GM18505 (cell line): ENCODE measurements around the gene NHSL2.

ENCODE experiments used
- ATAC-seq: cut with Tn5 transposase; IDR thresholded peaks from one replicate; pipeline ENCODE4 v1.9.1; 2021; ENCODE audit not compliant: unreplicated experiment
- POLR2A ChIP-seq: IDR thresholded peaks from 4 replicates; pipeline ENCODE4 v1.6.1; 2011; ENCODE audit warnings: borderline replicate concordance; ENCODE audit not compliant: insufficient read depth, insufficient read length; ENCODE audit errors: extremely low read depth

NHSL2 gene

DNA sequence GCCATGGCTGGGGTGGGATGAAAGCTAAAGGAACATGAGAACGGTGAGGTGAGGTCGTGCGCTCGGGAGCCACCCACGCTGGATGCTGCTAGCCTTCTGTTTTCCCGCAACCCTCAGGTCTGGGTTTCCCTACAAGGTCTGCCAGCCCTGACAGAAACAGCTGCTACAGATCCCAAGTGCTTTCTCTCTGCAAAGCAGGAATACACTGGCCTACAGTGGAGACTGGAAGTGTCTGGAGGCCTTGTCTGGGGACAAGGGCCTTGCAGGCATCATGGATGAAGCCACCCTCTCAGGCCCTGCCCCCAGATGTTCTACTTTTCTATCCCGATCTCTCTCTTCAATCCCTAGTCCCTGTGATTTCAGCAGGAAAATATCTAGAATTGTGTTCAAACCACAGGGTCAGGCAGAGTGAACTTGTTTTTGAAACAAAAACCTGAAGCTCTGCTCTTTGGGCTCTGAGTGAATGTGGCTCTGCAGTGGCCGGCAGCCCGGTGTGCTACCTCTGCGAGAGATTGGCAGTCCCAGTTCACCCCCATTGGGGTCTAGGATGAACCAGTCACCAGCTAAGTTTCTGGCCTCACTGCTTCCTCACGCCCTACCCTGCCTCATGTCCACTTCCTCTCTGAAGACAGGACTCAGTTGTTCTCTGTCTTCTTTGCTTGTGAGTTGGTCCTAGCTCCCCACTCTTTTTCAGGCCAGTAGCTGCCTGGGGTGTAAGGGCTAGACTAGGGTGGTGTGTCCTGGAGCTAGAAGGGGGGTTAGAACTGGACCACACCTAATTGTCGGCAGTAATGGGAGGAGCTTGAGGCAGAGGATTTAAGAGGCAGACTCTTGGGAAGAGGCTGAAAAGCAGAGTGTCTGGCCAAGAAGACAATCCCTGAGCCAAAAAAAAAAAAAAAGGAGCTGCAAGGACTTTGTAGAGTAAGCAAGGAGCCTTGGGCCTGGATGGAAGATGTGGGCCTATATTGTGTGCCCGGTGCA, 131.5 kb downstream of the NHSL2 start:
- no peak for ATAC-seq
- no peak for TF ChIP-seq POLR2A

DNA sequence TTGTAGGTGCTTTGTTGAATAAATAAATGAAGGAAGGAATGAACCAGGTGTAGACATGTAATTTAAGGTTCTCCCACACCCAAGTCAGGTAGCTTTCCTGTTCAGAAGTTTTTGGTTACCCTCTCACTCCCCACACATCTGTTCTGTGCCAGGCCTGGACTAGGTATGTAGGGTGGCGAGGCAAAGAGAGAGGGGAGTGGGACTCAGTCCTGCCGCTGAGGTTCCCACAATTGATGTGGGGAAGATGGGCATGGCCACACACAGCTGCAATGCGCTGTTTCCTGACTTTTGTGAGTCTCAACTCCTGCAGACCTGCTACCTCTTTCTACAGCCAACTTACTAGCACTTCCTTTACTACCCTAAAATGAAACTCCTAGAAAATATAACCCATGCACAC, 132.2 kb downstream of the NHSL2 start:
- no peak for TF ChIP-seq POLR2A
- ATAC-seq, result no peak

DNA sequence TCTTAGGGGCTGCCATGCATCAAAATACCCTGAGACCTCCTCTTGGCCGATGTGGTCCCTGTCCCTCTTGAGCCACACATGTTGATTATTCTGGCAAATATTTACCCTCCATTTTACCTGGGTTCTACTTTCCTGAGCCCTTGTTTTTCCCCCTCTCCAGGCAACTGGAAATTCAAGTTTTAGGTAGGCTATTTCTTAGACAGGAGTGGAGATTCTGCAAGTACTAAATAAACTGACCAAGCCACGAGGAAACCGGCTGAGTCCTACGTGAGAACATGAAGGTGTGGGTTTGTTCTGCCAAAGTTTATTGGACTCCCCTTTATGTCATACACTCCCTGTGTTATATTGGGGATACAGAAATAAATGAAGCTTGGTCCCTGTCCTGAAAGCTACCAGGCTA, 133.0 kb downstream of the NHSL2 start:
- TF ChIP-seq POLR2A, result no peak
- ATAC-seq, result no peak

DNA sequence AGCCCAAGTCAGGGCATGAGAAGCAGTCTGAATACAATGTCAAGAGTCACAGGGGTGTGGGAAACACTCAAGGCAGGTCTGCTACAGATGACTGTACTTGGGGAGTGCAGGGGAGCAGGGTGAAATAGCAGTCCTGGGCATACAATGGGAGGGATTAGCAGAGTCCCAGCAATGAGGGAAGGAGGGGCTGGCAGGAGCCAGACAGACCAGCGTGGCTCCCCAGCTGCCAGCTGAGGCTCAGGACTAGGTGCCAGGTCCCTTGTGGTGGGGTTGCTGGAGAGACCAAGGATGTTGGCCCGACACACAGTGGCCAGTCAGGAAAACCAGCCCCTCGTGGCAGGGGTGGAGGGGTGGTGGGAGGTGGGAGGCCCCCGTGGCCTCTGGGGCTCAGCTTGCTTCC, 134.5 kb downstream of the NHSL2 start:
- TF ChIP-seq POLR2A, result no peak
- ATAC-seq, result no peak

DNA sequence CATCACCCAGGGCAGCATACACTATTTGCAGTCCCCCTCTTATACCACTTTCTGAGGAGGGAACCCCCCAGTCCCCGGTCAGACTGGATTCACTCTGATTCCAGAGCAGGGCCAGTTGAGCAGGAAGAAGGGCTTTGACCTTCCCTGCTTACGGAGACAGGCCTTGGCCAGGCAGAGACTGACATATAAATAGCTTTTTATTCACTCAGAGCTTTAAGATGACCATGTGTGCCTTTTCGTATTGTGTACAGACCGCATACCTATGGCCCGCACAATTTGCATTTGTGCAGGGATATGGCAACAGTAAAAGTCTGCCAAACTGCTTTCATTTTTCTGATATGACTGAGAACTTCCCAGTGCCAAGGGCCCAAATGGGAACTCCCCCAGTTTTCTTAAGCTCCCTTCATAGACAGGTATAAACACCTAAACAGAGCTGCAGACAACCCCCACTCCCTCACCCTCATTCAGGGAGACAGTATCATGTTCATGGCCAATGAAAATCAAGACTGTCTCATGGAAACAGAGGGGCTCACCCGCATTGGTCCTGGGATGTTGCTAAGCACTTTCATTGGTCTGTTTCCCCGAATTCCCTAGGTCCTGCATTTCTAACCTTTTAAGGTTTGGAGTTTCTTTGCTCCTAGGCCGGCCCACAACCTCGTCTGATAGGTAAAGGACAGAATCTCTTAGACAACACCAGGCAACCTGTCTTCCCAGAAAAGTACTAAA, 135.1 kb downstream of the NHSL2 start:
- no peak for TF ChIP-seq POLR2A
- ATAC-seq, result no peak

DNA sequence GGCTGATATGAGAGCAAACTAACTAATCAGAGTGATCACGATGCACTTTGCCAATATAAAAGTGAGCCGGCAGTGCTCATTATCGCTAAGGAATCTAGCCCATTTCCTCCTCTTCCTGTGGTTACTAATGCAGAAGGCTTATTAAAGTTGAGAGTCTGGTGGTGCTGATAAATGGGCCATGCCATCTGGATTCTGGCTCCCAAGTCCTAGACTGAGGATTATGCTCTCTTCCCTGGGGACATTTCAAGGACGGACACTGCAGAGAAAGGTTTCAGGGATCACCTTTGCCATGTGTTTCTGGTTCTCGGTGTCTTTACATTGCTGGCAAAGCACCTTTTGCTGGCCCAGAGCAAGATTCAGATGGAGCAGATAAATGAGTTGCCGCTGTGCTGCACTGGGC, 135.8 kb downstream of the NHSL2 start:
- no peak for ATAC-seq
- TF ChIP-seq POLR2A, result no peak

DNA sequence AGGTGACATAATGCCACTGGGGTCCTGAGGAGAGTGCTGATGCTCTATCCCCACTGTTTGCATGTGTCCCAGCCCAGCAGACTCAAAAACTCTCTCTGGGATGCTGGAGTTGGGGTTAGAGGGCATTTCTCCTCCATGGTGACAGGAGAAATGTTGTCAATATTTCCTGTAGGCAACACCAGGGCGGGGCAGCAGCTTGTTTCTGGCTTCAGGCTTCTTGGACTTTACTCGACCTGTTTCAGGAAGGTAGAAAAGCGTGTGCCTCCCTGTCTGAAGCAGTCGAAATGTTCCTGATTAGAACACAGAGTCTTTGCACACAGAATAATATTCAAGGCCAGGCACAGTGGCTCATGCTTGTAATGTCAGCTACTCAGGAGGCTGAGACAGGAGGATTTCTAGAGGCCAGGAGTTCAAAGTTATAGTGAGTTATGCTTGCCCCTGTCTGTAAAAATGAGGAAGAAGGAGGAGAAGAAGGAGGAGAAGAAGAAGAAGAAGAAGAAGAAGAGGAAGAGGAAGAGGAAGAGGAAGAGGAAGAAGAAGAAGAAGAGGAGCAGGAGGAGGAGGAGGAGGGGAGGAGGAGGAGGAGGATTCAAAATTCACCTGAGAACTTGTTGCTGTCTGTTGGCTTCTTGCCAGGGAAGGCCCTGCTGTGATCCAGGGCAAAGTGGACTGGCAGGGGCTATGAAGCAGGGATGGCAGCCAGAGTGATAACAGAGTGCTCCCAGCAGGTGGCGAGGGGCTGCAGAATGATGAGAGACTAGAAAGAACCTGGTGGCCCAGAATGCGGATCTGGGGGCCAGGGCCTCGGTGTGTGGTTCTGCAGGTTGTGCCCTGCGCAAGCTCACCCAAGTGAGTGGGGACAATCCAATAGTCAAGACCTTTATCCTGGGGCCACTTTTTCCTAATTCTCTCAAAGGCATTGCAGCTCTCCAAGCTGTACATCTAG, 138.1 kb downstream of the NHSL2 start:
- ATAC-seq, result no peak
- no peak for TF ChIP-seq POLR2A

DNA sequence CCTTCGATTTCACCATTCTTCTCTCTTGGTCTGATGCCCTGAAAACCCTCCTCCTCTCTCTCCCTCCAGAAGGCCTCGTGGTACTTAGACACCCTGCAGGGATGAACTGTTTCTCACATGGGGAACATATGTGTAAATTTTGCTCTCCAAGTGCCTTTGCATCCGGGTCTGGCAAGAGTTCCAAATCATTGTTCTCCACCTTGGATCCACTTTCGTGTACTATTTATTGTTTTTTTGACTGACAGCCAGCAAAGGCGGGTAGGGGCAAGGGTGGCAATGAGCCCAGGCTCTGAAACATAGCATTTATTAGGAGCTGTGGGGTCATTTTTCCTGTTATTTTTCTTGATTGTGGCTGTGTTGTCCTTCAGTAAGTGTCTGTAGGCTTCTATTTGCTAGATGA, 139.4 kb downstream of the NHSL2 start:
- no peak for TF ChIP-seq POLR2A
- no peak for ATAC-seq

DNA sequence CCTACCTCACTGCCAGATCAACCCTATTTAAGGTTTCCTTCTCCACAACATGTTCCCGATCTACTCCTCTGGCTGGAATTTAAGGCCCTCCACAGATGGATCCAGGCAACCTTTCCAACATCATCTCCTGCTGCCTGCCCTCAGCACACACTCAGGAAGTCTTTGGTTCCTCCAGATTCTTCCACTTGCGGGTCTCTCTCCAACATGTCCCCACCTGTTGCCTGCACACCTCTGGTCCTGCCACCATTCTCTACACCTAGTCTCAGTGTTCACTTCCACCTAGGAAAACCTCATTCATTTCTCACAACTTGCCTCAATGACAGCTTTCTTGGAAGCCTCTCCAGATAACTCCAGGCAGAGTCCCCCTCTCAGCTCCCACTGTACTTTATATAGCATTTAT, 140.9 kb downstream of the NHSL2 start:
- no peak for ATAC-seq
- TF ChIP-seq POLR2A, result no peak

DNA sequence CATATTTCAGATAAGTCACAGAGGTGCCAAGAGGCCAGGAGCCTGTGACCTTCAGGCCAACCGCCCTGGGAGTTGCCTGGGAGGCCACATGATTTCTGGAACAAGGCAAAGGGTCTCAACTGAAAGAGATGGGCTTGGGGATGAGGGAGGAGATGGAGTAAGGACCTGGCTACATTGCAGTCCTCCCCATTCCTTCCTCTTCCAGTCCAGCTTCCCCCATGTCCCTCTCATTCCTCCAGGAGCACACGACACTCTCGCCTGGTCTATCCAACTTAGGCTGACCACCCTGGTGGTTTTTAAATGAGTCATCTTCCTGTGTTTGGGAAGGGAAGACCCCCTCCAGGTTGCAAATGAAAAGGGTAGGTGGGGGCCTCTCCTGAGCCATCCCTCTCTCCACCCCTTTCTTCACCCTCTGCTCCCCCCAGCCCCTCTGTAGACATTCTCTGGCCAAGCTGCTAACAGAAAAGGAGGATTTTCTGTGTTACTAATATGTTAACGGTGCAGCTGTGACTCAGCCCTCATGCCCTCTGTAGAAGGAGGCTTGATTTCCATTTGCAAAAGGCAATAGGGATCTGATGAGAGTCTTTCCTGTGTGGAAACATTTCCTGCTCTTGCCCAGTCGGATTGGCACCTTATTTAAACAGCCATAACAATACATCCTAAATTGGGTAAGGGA, 141.9 kb downstream of the NHSL2 start:
- TF ChIP-seq POLR2A, result no peak
- no peak for ATAC-seq

DNA sequence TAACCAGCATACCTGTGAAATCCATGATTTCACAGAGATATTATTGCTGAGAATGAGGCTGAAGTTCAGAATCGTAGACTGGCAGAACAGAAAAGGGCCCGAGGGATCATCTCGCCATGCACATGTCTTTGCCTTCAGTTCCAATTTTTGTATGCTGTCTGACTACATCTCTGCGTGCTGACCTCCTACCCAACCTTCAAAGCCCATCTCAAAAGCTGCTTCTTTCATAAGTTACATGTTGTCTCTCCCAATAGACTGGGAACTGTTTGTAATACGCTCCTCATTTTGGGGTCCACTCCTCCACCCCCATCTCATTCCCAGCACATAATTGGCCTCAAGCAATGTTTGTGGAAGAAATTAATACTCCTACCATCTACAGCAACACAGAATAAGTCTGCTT, 142.9 kb downstream of the NHSL2 start:
- no peak for ATAC-seq
- no peak for TF ChIP-seq POLR2A

DNA sequence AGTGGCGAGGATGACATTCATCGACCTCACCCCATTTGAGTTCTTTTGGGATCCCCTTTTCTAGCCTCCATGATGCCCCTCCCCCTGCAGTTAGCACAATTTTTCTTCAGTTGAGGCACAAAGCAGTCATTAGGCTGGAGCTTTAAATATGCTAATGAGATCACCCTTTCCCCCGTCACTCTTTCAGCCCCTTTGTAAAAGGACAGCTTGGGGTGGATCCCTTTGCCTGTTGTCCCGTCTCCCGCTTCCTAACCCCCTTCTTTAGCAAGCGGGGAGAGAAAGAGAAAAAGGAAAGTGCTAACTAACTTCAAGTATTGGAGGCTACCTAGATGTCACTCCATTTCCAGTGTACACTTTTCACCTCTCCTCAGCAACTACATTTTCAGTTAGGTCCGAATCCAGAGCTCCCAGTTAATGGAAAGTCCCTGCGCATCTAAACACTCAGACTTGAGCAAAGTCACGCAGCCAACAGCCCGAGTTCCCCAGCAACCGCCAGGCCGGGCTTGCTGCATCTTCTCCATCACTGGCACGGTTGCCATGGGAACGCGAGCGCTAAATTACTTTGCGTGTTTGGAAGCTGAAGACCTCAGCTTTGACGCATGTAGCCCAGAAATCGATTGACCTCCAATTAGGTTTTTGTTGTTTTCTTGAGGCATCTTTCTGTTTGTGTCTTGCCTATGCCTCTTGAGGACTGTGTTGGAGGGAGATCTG, 144.3 kb downstream of the NHSL2 start:
- ATAC-seq, result no peak

More for the DNA sequence above, 144.3 kb downstream of the NHSL2 start:
- no peak for TF ChIP-seq POLR2A
